OCI-LY7 (cell line): Measurements from ENCODE around the gene TCFL5. TPM values are rescaled to one million over a fixed set of nuclear protein-coding genes. Genes with fewer than 3 reads are reported as not detected.

Source experiments
- BruUV-seq: library from RNA; stranded (reverse); fragments of 400-500 nt; replicated peaks from 2 replicates; lab custom pipeline; 2021; lab: Mats Ljungman, UMichigan
- CTCF ChIA-PET: fragments of 300-600 bp; sonication (Branson Sonifier 250); formaldehyde crosslinking; loops from one replicate; lab custom pipeline; 2022; ENCODE audit warnings: antibody characterized with exemption; ENCODE audit not compliant: unreplicated experiment; lab: Charles Lee
- POLR2A ChIA-PET: fragments of 300-600 bp; sonication (Branson Sonifier 250); formaldehyde crosslinking; loops from one replicate; lab custom pipeline; 2022; ENCODE audit warnings: antibody characterized with exemption; lab: Charles Lee
- DNase-seq: peaks from one replicate; pipeline ENCODE4 v3.0.0-alpha.2; 2015; ENCODE audit warnings: low spot score
- H2AFZ ChIP-seq: fragments of 200-600 bp; sonication (generic), shearing (Covaris generic); 2 replicates; pipeline ENCODE4 v1.6.1; 2014; ENCODE audit warnings: mild to moderate bottlenecking, antibody characterized with exemption, low read length, moderate library complexity
- H3K27ac ChIP-seq: fragments of 200-600 bp; sonication (generic); 2 replicates; pipeline ENCODE4 v1.5.1; 2014; ENCODE audit warnings: mixed run types, low read depth, mild to moderate bottlenecking, moderate library complexity, low read length, inconsistent platforms; ENCODE audit not compliant: poor library complexity, severe bottlenecking
- H3K36me3 ChIP-seq: fragments of 200-600 bp; sonication (generic); 2 replicates; pipeline ENCODE4 v1.6.1; 2014; ENCODE audit warnings: mild to moderate bottlenecking, antibody characterized with exemption, low read length, moderate library complexity, mixed read lengths; ENCODE audit not compliant: insufficient read depth
- H3K4me1 ChIP-seq: fragments of 200-600 bp; sonication (generic); 2 replicates; pipeline ENCODE4 v1.5.1; 2014; ENCODE audit warnings: mild to moderate bottlenecking, low read length; ENCODE audit not compliant: insufficient read depth, poor library complexity, severe bottlenecking
- H3K4me2 ChIP-seq: fragments of 200-600 bp; sonication (generic); 2 replicates; pipeline ENCODE4 v1.6.1; 2014; ENCODE audit warnings: mild to moderate bottlenecking, low read length
- H3K4me3 ChIP-seq: fragments of 200-600 bp; sonication (generic); 2 replicates; pipeline ENCODE4 v1.5.1; 2014; ENCODE audit warnings: mild to moderate bottlenecking, low read depth, low read length; ENCODE audit not compliant: poor library complexity, severe bottlenecking
- H3K79me2 ChIP-seq: fragments of 200-600 bp; sonication (generic); 2 replicates; pipeline ENCODE4 v1.6.1; 2016; ENCODE audit warnings: low read depth, mild to moderate bottlenecking, low read length, moderate library complexity, mixed read lengths; ENCODE audit not compliant: insufficient read depth
- H3K9me2 ChIP-seq: fragments of 200-600 bp; sonication (generic); 2 replicates; pipeline ENCODE4 v1.6.1; 2016; ENCODE audit warnings: mild to moderate bottlenecking, low read length, mixed read lengths; ENCODE audit not compliant: insufficient read depth
- H3K9me3 ChIP-seq: fragments of 200-600 bp; sonication (generic); 2 replicates; pipeline ENCODE4 v1.6.1; 2014; ENCODE audit warnings: mild to moderate bottlenecking, mixed run types, low read length, mixed read lengths
- H4K20me1 ChIP-seq: fragments of 200-600 bp; sonication (generic); 2 replicates; pipeline ENCODE4 v1.6.1; 2014; ENCODE audit warnings: mild to moderate bottlenecking, antibody characterized with exemption, low read length, moderate library complexity, mixed read lengths; ENCODE audit not compliant: insufficient read depth
- CTCF ChIP-seq: fragments of 200-600 bp; sonication (generic); conservative IDR thresholded peaks from 2 replicates; pipeline ENCODE4 v1.5.1; 2014; ENCODE audit warnings: mild to moderate bottlenecking, antibody characterized with exemption, low read length, moderate library complexity, mixed read lengths
- EZH2phosphoT487 ChIP-seq: fragments of 200-600 bp; sonication (generic); IDR thresholded peaks from 2 replicates; pipeline ENCODE4 v1.6.1; 2018; ENCODE audit warnings: low read depth, borderline replicate concordance, mild to moderate bottlenecking, mixed run types, antibody characterized with exemption, low read length, moderate library complexity, mixed read lengths
- intact Hi-C: fragments of 100-400 bp; cut with micrococcal nuclease; formaldehyde crosslinking; loops from one replicate; pipeline ENCODE4 v1.10.0; 2022; ENCODE audit not compliant: unreplicated experiment
- total RNA-seq, 2 experiments: library from RNA; depleted of rRNA in 1 of 2; stranded (reverse); fragments of >200 nt in 1 of 2; shearing (Covaris generic) in 1 of 2; gene quantifications; 2 replicates each; pipeline ENCODE4 v1.2.3, GENCODE V29; 2014 to 2022

TCFL5 gene
- total RNA-seq, 2 experiments from 2014 or later = 8.7 to 9.5 TPM

GRCh38 chr20:62792940-62793756 lies 68.5 kb downstream of the TCFL5 start:
- Histone ChIP-seq H3K4me2 (peak overlapping the region; percentile 78), H3K4me1 (peaks cover 45% of the 10 kb centered on the region), H3K9me3 (no peaks in the 10 kb centered on the region), H3K79me2 (peaks cover 8% of the 10 kb centered on the region; the same call in 1 of the 2 replicates), H4K20me1 (no peaks in the 10 kb centered on the region), H2AFZ (no peak overlapping the region; the same call in 1 of the 2 replicates), H3K36me3 (peaks cover 7% of the 10 kb centered on the region; the same call in 1 of the 2 replicates), H3K4me3 (no peak overlapping the region), H3K27ac (no peak overlapping the region), H3K9me2 (no peaks in the 10 kb centered on the region)
- POLR2A ChIA-PET = no interaction called here
- no peak for TF ChIP-seq EZH2phosphoT487
- no peak for TF ChIP-seq CTCF
- DNase-seq = no peak
- CTCF ChIA-PET = interaction anchor here (0.5 kb wide), 1 partner anchor 708 kb away, joined by 3 read pairs; no protein-coding TSS in a partner anchor
- intact Hi-C loops = loop anchor here (5.0 kb wide), 2 partner anchors 141 to 386 kb away; partner anchors contain the start of gene CABLES2
- no TSS peak for BruUV-seq

DNA sequence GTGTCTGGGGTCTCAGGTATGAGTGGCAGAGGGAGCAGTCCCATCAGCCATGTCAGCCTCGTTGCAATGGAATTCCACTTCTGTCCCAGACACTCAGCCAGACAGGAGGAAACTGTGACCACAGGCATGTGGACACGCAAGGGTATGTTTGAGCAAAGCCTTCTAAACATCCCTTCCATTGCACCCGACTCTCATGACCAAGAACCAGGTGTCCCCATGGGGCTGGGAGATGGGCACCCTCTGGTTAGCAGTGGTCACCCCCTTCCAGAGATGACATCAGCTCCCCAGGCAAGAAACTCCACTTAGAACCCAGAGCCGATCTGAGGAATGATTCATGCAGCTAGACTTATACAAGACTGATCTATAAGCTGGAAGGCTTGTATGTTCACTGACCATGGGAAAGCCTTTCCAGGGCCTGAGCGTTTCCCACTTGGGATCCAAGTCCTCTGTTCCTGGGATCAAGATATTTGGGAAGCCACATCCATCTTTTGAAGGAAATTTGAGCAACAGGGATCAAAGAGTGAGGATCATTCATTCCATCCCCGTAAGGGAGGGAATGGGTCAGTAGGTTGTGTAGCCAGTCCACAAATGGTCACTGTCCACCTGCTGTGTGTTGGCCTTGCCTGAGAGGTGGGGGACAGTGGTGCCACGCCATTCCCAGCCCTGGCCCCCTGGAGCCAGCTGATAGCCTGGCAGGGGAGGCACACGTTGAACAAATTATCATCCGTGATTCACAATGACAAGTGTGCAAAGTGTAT lies 69.3 kb downstream of the TCFL5 start:
- H2AFZ ChIP-seq = no peak overlapping the region
- CTCF ChIA-PET = interaction anchor here (0.5 kb wide), 1 partner anchor 709 kb away, joined by 3 read pairs; no protein-coding TSS in a partner anchor
- no peak overlapping the region for H3K4me3 ChIP-seq
- intact Hi-C loops = loop anchor here (5.0 kb wide), 2 partner anchors 140 to 385 kb away; partner anchors contain the start of gene CABLES2
- no peaks in the 10 kb centered on the region for H3K9me2 ChIP-seq
- no peaks in the 10 kb centered on the region for H3K36me3 ChIP-seq
- no peak for DNase-seq
- H3K4me2 ChIP-seq = no peak overlapping the region
- H4K20me1 ChIP-seq = no peaks in the 10 kb centered on the region
- H3K4me1 ChIP-seq = peaks cover 40% of the 10 kb centered on the region
- no peak for TF ChIP-seq EZH2phosphoT487
- TF ChIP-seq CTCF = no peak
- H3K27ac ChIP-seq = no peak overlapping the region
- peaks cover 6% of the 10 kb centered on the region; the same call in 1 of the 2 replicates for H3K79me2 ChIP-seq
- POLR2A ChIA-PET = no interaction called here
- BruUV-seq = no TSS peak
- no peaks in the 10 kb centered on the region for H3K9me3 ChIP-seq
